G401 (cell line): ENCODE measurements around the gene MAML2. TPM values are rescaled to one million over a fixed set of nuclear protein-coding genes. Genes with fewer than 3 reads are reported as not detected.

Source experiments
- DNase-seq: peaks from one replicate; pipeline ENCODE4 v3.0.0-alpha.2; 2015; ENCODE audit warnings: low spot score
- in situ Hi-C: cut with HindIII; loops from 2 replicates; pipeline ENCODE4 v1.10.0; 2016; ENCODE audit warnings: low sequenced_read_pairs, mixed read lengths
- total RNA-seq: library from RNA; depleted of rRNA; stranded (reverse); fragments of >200 nt; shearing (Covaris generic); gene quantifications from 2 replicates; pipeline ENCODE4 v1.2.3, GENCODE V29; 2014

The MAML2 gene
- total RNA-seq, 1 experiment from 2014 or later, result not detected

- in situ Hi-C loops, result no loop called here
- no peak for DNase-seq
Measured at GRCh38 chr11:96229354-96229977, 113.5 kb downstream of the MAML2 start.

- in situ Hi-C loops, result no loop called here
- no peak for DNase-seq
Measured at GRCh38 chr11:96228910-96229309, 114.1 kb downstream of the MAML2 start.

GRCh38 chr11:96228473-96228891 is 114.5 kb downstream of the MAML2 start:
- DNase-seq, result no peak
- in situ Hi-C loops, result no loop called here

GRCh38 chr11:96227244-96227643 is 115.8 kb downstream of the MAML2 start:
- in situ Hi-C loops, result no loop called here

GRCh38 chr11:96223083-96223482 is 119.9 kb downstream of the MAML2 start:
- in situ Hi-C loops, result no loop called here
- no peak for DNase-seq

More at GRCh38 chr11:96227244-96227643, 115.8 kb downstream of the MAML2 start:
- DNase-seq, result no peak

GRCh38 chr11:96222102-96222501 is 120.9 kb downstream of the MAML2 start:
- in situ Hi-C loops, result no loop called here
- no peak for DNase-seq

GRCh38 chr11:96221244-96222070 is 121.5 kb downstream of the MAML2 start:
- DNase-seq, result no peak
- in situ Hi-C loops, result no loop called here

- in situ Hi-C loops, result no loop called here
- no peak for DNase-seq
Measured at GRCh38 chr11:96219981-96220623, 122.9 kb downstream of the MAML2 start.

- in situ Hi-C loops, result no loop called here
- DNase-seq, result no peak
Measured at GRCh38 chr11:96218901-96219300, 124.1 kb downstream of the MAML2 start.

GRCh38 chr11:96218006-96218405 is 125.0 kb downstream of the MAML2 start:
- no peak for DNase-seq
- in situ Hi-C loops, result no loop called here

- in situ Hi-C loops, result no loop called here
- DNase-seq, result no peak
Measured at GRCh38 chr11:96217206-96217605, 125.8 kb downstream of the MAML2 start.

- no peak for DNase-seq
- in situ Hi-C loops, result no loop called here
Measured at GRCh38 chr11:96215826-96216225, 127.2 kb downstream of the MAML2 start.

GRCh38 chr11:96215110-96215782 is 127.7 kb downstream of the MAML2 start:
- no peak for DNase-seq
- in situ Hi-C loops, result no loop called here

- in situ Hi-C loops, result no loop called here
- no peak for DNase-seq
Measured at GRCh38 chr11:96214777-96215109, 128.3 kb downstream of the MAML2 start.

- in situ Hi-C loops, result no loop called here
- no peak for DNase-seq
Measured at GRCh38 chr11:96213500-96213899, 129.5 kb downstream of the MAML2 start.

- in situ Hi-C loops, result no loop called here
- DNase-seq, result no peak
Measured at GRCh38 chr11:96211436-96211835, 131.6 kb downstream of the MAML2 start.

- DNase-seq, result no peak
Measured at GRCh38 chr11:96207459-96208449, 135.2 kb downstream of the MAML2 start.

GRCh38 chr11:96206955-96207354 is 136.0 kb downstream of the MAML2 start:
- no peak for DNase-seq

More at GRCh38 chr11:96207459-96208449, 135.2 kb downstream of the MAML2 start:
- in situ Hi-C loops, result no loop called here

GRCh38 chr11:96205460-96205809 is 137.6 kb downstream of the MAML2 start:
- in situ Hi-C loops, result no loop called here

More at GRCh38 chr11:96206955-96207354, 136.0 kb downstream of the MAML2 start:
- in situ Hi-C loops, result no loop called here

More at GRCh38 chr11:96205460-96205809, 137.6 kb downstream of the MAML2 start:
- DNase-seq, result peak; percentile 94
